ENCODE results near the gene LRRN1.
"Not testable (repeated sequence)": the region's sequence is repeated elsewhere in the genome, so short reads cannot be mapped to it uniquely, and the experiment has no call there.

The LRRN1 gene

GRCh38 chr3:3813013-3813412, 13.8 kb downstream of the LRRN1 start:
- DNase-seq (ENCODE audit: low read depth), result no peak

GRCh38 chr3:3815206-3815605, 16.0 kb downstream of the LRRN1 start:
- DNase-seq (ENCODE audit: low read depth), result no peak

- no peak for DNase-seq (ENCODE audit: low read depth)
Measured at GRCh38 chr3:3816034-3816433, 16.8 kb downstream of the LRRN1 start.

- DNase-seq (ENCODE audit: low read depth), result no peak
Measured at GRCh38 chr3:3817865-3818264, 18.6 kb downstream of the LRRN1 start.

- no peak for DNase-seq (ENCODE audit: low read depth)
Measured at GRCh38 chr3:3821777-3822176, 22.5 kb downstream of the LRRN1 start.

GRCh38 chr3:3825035-3825434, 25.8 kb downstream of the LRRN1 start:
- DNase-seq (ENCODE audit: low read depth), result no peak

- DNase-seq (ENCODE audit: low read depth), result no peak
Measured at GRCh38 chr3:3826521-3826920, 27.3 kb downstream of the LRRN1 start.

- no peak for DNase-seq (ENCODE audit: low read depth)
Measured at GRCh38 chr3:3827111-3827510, 27.9 kb downstream of the LRRN1 start.

- DNase-seq (ENCODE audit: low read depth), result not testable (repeated sequence)
Measured at GRCh38 chr3:3828417-3828816, 29.2 kb downstream of the LRRN1 start.

- DNase-seq (ENCODE audit: low read depth), result no peak
Measured at GRCh38 chr3:3836845-3837244, 37.6 kb downstream of the LRRN1 start.

- DNase-seq (ENCODE audit: low read depth), result no peak
Measured at GRCh38 chr3:3842356-3842755, 43.1 kb downstream of the LRRN1 start.

GRCh38 chr3:3847994-3848922, 49.0 kb downstream of the LRRN1 start:
- DNase-seq (ENCODE audit: low read depth), result no peak

GRCh38 chr3:3848923-3849275, 49.7 kb downstream of the LRRN1 start:
- DNase-seq (ENCODE audit: low read depth), result no peak

GRCh38 chr3:3851621-3852323, 52.5 kb downstream of the LRRN1 start:
- DNase-seq (ENCODE audit: low read depth), result no peak

GRCh38 chr3:3853544-3853943, 54.3 kb downstream of the LRRN1 start:
- no peak for DNase-seq (ENCODE audit: low read depth)

- DNase-seq (ENCODE audit: low read depth), result no peak
Measured at GRCh38 chr3:3855056-3855455, 55.8 kb downstream of the LRRN1 start.

- DNase-seq (ENCODE audit: low read depth), result no peak
Measured at GRCh38 chr3:3860235-3860634, 61.0 kb downstream of the LRRN1 start.

GRCh38 chr3:3862534-3862933, 63.3 kb downstream of the LRRN1 start:
- no peak for DNase-seq (ENCODE audit: low read depth)

GRCh38 chr3:3875491-3875890, 76.3 kb downstream of the LRRN1 start:
- DNase-seq (ENCODE audit: low read depth), result no peak

GRCh38 chr3:3881050-3881449, 81.8 kb downstream of the LRRN1 start:
- no peak for DNase-seq (ENCODE audit: low read depth)

GRCh38 chr3:3887311-3887710, 88.1 kb downstream of the LRRN1 start:
- not testable (repeated sequence) for DNase-seq (ENCODE audit: low read depth)

- no peak for DNase-seq (ENCODE audit: low read depth)
Measured at GRCh38 chr3:3893590-3893989, 94.4 kb downstream of the LRRN1 start.

All from activated T-cell treated with anti-CD3 and anti-CD28 coated beads for 24 hours (primary cell).